NCI-H187 (cell line): ENCODE data around the gene U2AF1.
"Not testable (repeated sequence)": the region's sequence is repeated elsewhere in the genome, so short reads cannot be mapped to it uniquely, and the experiment has no call there.

Experiments used
- DNase-seq, 2 experiments: peaks; one replicate each; lab custom pipeline; 2025; lab: John Stamatoyannopoulos, UW

Gene U2AF1, protein sequence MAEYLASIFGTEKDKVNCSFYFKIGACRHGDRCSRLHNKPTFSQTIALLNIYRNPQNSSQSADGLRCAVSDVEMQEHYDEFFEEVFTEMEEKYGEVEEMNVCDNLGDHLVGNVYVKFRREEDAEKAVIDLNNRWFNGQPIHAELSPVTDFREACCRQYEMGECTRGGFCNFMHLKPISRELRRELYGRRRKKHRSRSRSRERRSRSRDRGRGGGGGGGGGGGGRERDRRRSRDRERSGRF

DNA sequence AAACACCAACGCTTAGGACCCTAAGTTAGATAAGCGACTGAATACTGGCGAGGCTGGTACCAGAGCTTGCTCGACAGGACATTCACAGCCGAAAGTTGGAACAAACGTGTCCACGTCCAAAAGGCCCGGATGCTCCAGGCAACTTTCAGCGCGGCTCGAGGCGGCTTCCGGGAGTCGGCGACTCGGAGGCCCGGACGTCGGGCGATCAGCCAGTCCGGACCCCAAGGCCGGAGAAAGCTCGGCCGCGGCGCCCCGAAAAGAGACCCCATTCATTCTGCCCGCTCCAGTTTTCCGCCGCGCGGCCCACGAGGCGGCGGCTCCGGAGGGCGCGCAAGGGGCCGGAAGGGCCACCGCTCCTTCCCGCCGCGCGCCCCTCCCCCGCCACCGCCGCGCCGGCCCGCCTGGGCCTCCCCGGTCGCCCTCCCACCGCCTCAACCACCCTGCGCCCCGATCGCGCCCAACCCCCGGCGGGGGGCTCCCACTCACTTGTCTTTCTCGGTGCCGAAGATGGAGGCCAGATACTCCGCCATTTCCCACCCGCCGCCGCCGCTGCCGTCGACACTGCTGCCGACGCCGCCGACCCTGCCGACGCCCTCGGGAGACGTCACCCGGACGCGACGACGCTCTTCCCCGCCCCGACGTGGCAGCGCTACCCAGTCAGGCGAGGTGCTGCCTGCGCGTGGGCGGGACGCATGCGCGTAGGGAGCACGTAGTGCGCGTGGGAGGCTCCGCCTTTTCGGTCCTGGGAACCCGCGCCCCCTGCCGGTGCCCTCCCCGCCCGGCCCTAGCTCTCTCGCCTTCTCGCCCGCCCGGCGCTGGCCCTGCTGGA, at the start of gene U2AF1:
TSS of gene U2AF1 (minus strand) at position 606 of the 829 bp plus-strand sequence. CDS start at position 530, 76 bp downstream.
- not testable (repeated sequence) for DNase-seq

DNA sequence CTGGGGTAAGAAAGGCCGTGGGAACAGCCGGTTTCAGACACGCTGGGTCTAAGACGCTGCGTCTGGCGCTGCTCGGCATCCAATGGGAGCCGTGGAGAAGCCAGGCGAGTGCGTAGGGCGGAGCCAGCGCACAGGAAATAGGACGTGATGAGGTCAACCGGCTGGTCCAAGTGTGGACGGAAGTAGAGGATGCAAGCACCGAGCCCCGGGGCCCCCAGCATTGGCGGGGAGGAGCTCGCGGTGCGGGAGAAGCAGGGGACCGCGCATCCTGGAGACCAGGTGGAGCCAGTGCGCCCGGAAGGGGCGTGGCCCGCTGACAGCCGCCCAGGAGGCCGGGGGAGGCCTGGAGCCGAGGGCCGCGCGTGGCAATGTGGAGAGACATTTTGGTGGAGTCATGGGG, 46.2 kb upstream of the U2AF1 start:
- not testable (repeated sequence) for DNase-seq

DNA sequence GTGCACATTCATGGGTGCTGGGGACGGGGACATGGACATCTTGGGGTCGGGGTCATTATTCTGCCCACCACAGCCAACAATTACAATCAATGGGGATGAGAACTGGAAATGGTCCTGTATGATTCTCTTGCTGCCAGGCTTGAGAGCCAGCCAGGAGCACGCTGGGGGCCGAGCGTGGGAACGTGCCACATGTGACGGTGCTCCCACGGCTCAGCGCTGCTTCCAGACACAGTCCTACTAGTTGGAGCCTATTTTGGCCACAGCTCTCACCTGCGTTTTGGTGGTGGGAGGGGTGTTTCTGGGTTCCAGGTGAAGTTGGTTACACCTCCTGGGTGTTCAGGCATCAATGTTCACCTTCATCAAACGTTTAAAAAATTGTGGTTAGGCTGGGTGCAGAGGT, 42.0 kb upstream of the U2AF1 start:
- not testable (repeated sequence) for DNase-seq

DNA sequence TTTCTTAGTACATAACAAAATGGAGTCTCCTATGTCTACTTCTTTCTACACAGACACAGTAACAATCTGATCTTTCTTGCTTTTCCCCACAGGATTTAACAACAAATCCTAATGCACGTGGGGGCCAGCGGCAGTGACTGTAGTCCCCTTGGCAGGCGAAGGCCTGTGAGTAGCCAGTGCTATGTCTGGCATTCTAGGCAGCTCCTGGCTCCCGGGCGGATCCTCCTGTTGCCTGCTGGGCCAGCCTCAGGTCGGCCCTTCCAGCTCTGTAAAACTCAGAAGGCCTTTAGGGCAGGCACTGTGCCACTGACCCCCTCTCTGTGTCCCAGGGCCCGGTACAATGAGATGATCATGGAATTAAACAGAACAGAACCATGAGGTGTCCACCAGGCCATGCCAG, 40.6 kb upstream of the U2AF1 start:
- DNase-seq = not testable (repeated sequence)

DNA sequence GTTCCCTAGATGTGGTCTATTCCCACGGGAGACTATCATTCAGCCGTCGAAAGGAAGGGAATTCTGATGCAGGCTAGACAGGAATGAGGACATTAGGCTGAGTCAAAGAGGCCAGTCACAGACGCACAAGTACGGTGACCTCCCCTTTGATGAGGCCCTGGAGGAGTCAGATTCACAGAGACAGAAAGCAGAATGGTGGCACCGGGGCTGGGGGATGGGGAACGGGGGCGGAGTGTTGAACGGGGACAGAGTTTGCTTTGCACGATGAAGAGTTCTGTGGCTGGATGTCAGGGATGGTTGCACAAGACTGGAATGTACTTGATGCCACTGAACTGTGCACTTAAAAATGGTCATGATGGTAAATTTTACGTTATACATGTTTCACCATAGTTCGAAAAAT, 39.3 kb upstream of the U2AF1 start:
- not testable (repeated sequence) for DNase-seq

DNA sequence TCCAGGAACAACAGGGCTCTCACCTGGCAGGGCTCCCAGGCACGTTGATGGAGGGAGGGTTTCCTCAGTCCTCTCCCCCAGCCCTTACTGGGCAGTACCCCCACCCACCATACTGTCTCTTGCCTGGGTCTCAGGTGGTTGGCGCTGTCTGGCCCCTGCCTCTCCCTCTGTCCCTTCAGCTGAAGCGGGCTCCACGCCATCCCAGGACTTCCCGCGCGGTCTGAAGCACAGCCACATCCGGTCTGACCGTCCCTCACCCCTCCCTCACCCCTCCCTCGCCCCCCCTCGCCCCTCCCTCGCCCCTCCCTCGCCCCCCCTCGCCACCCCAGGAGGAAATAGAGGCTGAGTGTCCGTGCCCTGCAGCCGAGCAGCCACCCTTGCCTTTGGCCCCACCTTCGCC, 34.0 kb upstream of the U2AF1 start:
- not testable (repeated sequence) for DNase-seq

DNA sequence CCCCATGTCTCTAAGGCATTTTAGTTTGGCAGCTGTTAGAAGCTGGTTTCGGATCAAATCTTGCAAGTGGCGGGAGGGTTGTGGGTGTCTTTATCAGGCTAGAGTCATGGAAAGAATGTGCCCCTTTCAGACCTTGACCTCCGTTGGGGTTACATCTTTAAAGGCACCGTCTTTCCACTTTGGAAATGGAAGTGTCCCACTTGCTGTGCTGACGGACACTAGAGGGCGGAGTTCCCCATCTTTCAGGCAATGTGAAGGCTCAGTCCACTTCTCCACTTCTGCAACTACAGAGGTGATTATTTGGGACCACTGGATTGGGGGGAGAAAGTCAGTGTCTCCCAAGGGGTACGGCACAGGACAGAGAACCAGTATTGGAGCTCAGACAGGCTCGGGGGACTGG, 31.6 kb upstream of the U2AF1 start:
- DNase-seq = not testable (repeated sequence)

DNA sequence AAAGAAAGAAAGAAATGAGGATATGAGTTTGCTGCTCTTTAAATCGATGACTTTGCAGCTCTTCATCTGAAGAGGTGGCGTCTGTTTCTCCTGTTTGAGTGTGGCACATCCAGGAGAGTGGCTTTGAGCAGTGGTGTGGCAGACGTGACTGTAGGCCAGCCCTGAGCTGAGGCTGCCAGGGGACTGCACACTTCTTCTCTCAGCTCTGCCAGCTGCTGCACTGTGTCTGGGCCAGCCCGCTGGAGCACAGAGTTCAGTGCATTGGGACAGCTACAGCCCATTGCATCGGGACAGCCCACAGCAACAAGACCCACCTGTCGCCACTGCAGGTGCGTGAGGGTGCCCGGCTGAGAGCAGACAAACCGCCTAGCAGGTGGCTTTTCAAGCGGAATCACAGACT, 27.1 kb upstream of the U2AF1 start:
- DNase-seq = not testable (repeated sequence)

DNA sequence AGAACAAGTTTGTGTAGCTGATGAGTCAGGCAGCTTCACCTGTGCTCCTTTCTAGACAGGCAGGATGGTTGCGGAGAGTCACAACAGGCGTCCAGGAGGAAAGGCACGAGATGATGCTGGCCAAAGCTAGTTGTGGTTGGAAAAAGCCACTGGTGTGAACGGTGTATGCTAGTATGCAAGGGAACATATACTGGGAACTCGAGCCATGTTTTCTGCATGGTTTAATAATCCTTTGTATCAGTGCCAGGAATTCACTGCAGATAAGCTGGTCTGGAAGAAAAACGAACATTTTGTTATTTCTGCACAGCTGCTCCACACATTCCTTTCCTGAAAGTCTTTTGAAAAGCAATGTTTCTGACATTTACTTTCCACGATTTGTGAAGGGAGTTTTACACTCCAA, 22.7 kb upstream of the U2AF1 start:
- DNase-seq = not testable (repeated sequence)

DNA sequence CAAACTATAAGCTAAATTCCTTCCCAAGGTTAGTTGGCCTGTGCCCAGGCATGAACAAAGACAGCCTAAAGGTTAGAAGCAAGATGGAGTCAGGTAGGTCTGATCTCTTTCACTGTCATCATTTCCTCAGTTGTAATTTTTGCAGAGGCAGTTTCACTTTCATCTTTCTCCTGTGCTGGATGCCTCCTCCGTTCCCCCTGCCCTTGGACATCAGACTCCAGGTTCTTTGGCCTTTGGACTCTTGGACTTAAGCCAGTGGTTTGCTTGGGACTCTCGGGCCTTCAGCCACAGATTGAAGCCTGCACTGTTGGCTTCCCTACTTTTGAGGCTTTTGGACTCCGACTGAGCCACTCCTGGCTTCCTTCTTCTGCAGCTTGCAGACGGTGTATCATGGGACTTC, 8.6 kb upstream of the U2AF1 start:
- not testable (repeated sequence) for DNase-seq

DNA sequence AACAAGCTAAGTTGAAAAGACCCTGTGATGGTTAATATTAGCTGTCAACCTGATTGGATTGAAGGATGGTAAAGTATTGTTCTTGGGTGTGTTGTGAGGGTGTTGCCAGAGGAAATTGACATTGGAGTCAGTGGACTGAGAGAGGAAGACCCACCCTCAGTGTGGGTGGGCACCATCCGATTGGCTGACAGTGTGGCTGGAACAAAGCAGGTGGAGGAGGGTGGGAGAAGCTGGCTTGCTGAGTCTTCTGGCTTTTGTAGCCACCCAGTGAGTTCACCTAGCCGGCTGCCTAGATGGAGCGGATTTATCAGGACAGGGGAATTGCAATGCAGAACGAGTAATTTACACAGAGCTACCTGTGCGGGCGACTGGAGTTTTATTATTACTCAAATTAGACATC, 7.1 kb upstream of the U2AF1 start:
- not testable (repeated sequence) for DNase-seq

DNA sequence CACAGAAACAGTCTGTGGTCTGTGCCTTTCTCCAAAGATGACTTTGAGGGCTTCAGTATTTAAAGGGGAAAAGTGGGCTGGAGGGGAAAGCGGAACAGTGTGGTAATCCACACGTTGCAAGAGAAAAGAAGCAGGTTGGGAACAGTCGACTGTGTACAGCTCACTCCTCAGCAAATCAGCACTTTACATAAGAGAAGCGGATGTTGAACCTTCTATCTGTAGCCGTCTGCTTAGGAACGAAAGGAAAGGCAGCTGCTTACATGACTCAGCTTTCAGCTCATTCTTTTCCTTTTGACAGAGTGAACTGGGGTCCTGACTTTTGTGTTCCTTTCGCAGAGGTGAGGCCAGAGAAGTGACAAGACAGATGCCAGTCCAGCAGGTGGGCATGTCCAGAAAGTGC, 1.6 kb upstream of the U2AF1 start:
- not testable (repeated sequence) for DNase-seq

DNA sequence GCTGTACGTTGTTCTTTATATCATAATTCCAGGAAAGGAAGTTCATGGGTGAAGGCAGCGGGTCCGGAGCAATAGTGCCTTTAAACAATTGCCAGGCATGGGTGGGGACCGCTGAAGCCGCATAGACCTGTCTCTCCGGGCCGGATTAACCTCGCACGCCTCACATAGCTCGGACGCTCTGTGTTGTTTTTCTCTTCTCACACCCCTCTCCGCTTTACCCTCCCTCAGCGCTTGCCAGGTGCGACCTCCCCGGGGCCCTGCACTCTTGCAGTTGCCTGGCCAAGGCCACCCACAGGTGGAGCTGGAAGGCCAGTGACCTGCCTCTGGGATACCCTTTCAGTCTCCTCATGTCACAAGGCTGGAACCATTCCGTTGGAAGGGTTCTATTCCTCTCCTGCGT, 807 bp upstream of the U2AF1 start:
- not testable (repeated sequence) for DNase-seq

DNA sequence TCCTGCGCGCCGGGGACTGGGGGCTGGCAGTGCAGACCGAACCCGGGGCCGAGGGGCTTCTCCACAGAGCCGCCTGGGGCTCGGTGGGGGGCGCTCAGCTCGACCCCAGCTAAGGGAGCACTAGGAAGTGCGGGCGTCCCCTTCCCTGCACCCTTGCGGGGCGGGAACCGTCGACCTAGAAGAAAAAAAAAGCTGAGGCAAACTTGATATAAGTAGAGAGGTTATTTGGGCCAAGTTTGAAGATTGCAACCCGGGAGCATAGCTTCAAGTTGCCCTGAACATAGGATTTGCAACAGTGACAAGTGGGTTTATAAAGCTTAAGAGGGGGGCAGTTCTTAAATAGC, 396 bp upstream of the U2AF1 start:
- DNase-seq = not testable (repeated sequence)

DNA sequence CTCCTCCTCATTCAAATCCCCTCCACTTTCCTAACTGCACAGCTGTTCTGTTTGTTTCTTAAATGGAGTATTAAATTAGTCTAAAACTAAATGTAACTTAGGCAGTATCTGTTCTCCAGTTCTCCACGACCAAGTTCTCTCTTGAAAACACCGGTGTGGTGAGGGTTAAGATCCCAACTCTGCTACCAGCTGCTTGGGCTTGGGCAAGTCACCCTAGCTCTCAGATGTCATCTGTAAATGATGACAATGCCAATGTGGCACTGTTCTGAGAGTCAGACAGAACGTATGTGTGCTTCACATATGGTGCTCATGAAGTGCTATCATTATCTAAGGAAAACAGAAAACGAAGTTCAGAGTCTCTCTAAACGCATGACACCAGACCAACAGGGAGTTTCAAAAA, 2.7 kb downstream of the U2AF1 start:
- DNase-seq = not testable (repeated sequence)

DNA sequence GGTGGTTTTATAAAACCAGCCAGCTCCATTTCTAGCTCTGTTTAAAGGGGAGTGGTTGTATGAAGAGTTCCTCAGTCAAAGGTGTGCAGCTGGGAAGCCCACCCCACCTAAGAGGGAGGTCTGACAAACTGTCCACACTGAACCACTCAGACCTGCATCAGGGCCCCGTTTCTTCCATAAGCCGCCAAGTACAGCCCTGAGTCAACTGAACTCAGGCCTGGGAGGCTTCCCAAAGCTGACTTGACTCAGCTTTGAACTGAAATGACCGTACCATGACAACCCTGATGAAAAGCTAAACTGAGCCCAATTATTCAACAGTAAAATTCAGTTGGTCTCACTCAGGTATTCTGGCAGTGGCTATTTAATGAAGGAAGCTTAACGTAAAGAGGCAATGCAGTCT, 5.1 kb downstream of the U2AF1 start:
- not testable (repeated sequence) for DNase-seq

DNA sequence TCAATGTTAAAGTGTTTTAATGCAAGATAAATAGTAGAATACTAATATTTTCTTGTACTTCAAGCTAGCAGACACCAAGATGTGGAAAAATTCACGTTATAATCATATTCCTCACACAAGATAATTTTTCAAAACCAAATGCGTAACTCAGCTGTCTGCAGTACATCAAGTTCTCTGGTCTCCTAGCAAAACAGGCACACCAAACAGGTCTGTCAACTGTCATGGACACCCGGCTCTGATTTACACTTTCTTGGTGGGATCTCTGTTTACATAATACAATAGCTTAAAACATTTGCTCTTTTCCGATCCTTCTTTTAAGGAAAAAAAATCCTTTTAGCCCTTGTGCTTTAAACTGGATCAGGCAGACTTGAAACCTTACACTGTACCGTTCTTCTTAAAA, 5.7 kb downstream of the U2AF1 start:
- not testable (repeated sequence) for DNase-seq

DNA sequence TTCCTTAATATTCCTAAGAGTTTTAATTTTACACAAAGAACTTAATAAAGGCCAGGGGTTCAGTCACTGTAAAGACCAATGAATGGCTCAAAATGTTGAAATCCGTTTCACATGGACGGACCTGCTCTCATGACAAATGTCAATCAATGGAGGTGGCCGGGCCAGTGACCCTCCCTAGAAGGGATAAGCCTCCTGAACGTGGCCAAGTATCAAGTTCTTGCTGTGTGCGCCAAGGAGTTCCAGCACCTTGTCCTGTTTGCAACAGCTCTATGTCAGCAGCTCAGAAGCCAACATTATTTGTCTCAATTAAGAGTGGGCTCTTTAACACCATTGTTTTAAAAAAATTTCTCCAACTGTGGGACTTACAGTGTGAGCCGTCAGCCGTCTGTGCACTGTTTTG, 6.4 kb downstream of the U2AF1 start:
- not testable (repeated sequence) for DNase-seq

DNA sequence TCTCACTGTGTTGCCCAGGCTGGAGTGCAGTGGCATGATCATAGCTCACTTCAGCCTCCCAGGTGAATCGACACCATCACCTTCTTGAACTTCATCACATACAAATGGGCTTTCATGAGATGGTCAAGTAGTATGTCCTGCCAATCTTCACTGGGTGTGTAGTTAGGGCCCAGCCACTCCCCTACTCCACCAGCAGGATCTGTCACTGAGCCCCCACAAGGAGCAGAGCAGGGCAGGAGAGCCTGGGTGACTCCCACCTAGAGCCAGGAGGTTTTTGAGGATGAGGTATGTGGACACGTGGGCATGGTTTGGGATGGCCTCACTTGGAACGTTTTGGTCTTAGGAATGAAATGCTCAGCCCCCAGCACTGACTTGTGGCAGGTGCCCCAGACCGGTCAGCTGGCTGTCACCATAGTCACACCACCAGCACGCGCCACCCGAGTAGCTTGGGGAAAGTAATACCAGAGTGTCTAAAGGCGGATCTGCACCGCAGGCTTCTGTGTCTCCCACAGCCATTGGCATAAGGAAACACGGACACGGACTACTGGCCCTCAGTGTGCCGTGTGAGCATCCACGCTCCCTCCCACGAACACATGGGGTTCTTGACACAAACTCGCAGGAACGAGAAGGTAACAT, 15.3 kb downstream of the U2AF1 start:
- not testable (repeated sequence) for DNase-seq

DNA sequence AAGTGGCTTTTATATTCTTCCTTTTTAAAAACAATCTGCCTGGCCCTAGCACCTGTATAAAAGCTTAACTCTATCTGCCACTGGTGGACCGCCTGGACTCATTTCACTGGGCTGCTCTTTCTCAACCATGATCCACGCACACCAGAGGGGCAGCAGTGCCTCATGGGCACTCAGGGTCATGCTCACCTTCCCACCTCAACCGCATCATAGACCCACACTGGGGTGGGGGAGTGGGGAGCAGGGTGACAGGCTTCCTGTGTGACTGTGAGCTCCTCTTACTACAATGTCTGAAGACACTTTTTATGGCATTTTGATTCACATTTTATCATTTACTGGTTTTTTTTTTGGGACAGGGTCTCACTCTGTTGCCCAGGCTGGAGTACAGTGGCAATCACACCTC, 16.4 kb downstream of the U2AF1 start:
- not testable (repeated sequence) for DNase-seq

DNA sequence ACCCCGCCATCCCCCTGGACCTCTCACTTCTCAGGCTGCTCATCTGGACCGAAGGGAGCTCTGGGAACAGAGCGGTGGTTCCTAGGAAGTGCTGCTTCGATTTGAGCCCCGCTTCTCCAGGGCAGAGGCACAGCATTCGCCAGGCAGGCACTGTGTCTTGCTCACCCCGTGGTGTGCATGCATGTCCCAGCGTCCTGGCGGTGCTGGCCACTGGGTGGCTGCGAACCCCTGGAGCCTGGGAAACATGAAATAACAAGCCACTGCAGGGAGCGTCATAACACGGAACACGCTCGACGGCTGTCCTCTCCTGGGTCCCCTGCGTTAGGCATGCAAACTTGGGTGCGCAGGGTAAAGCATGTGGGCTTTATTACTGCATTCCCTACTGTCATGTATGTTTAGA, 17.9 kb downstream of the U2AF1 start:
- not testable (repeated sequence) for DNase-seq

DNA sequence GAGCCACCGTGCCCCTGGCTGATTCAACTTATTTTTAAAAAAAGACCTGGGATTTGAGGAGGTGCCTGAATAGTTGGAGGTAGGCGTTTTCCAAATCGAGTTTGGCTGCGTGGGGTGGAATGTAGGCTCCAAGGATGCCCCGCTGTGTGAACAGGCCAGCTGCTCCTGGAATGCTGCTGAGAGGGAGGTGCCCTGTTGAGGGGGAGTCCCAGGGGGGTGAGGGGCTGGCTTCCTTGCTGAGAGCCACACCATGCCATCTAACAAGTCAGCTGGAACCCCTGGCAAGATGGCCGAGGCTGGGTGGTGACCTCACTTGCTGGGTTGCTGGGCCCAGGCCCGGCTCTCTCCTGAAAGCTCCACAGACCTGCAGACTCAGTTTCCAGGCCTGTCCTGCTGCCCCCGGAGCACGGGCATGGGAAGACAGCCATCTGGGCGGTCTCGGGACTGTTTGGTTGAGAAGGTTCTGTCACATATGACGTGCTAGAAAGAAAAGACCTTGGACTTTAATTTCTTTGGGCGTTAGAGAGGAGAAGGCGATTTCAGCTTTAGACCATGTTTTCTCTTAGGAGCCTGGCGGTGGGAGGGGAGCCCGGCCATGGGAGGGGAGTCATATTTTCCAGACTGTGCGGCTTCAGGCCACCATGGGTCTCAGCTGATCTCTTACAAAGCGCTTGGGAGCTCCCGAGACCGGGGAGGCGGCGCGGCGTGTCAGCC, 24.6 kb downstream of the U2AF1 start:
- DNase-seq = not testable (repeated sequence)
